GM21515 (cell line): ENCODE data around the gene MIOS.
"Not testable (repeated sequence)": the region's sequence is repeated elsewhere in the genome, so short reads cannot be mapped to it uniquely, and the experiment has no call there.

Experiments used
- ATAC-seq: cut with Tn5 transposase; IDR thresholded peaks from one replicate; pipeline ENCODE4 v1.9.1; 2021; ENCODE audit not compliant: unreplicated experiment

MIOS gene

DNA sequence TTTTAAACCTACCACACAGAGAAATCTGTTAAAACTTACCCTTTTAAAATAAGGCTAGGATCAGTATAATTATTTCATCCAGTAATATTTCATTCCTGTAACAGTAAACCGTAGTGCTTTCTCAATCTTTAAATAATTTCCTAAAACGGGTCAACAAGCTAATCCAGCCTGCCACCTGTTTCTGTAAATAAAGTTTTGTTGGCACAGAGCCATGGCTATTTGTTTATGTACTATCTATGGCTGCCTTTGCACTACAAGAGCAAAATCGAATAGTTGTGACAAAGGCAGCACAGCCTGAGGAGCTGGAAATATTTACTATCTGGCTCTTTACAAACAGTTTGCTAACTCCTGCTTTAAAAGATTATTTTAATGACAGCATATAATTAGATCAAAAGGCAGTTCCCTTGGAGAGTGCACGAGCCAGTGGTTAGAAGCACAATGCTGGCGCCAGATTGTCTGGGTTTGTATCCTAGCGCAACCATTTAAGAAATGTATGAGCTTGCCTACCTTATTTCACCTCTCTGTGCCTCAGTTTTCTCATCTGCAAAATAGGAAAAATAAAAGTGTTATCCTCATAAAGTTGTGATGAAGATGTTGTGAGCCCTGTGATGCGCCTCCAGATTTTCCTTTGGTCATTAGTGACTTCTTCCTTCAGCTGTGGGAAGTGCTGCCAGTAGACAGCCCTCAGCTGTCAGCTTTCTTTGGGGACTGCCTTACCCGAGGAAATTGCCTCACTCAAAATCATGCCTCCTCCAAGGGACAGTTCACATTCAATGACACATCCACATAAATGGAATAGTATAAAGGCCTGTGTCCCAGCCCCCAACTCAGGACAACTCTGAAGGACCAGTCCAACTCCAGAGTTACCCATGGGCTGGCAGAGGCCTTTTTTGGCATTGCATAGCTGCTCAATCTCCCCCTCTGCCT lies 11.8 kb upstream of the MIOS start:
- ATAC-seq, result no peak

DNA sequence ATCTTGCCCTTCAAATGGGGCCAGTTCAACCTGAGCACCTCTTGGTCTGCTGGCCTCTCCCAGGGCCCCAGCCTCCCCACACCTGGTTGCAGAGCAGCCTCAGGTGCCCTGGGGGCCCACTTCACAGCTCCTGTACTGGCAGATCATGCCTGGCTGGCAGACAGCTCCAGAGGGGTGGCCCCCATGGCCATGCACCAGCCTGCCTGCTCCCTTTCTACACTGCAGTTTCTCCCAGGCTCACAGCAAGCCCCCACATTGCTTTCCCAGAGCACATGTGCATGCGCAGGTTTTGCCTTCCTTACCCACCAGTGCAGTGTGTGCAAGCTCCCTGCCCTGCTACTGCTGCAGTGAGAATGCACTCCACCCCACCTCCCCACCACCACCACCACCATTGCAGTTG lies 9.8 kb upstream of the MIOS start:
- no peak for ATAC-seq

- no peak for ATAC-seq
These were observed 9.4 kb upstream of the MIOS start for GRCh38 chr7:7557252-7557651.

GRCh38 chr7:7561591-7561990 lies 5.1 kb upstream of the MIOS start:
- ATAC-seq, result not testable (repeated sequence)

- ATAC-seq, result no peak
These were observed 3.9 kb upstream of the MIOS start for GRCh38 chr7:7562736-7563135.

DNA sequence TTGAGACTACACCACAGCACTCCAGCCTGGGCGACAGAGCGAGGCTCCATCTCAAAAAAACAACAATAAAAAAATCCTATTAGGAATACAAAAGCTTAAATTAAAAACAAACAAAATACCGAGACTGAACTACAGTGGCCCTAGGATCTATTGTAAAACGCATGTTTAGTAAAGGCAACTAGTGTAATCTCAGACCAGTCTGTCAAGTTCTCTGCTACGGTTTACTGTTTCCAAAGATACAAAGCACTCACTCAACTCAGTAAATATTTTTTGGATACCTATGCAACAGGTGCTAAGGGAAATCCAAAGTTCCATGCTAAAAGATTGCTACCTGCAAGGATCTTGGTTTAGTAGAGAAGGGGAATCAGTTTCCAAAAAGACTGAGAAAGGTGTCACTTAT lies 3.4 kb upstream of the MIOS start:
- ATAC-seq, result no peak

GRCh38 chr7:7563813-7564212 lies 2.9 kb upstream of the MIOS start:
- no peak for ATAC-seq

DNA sequence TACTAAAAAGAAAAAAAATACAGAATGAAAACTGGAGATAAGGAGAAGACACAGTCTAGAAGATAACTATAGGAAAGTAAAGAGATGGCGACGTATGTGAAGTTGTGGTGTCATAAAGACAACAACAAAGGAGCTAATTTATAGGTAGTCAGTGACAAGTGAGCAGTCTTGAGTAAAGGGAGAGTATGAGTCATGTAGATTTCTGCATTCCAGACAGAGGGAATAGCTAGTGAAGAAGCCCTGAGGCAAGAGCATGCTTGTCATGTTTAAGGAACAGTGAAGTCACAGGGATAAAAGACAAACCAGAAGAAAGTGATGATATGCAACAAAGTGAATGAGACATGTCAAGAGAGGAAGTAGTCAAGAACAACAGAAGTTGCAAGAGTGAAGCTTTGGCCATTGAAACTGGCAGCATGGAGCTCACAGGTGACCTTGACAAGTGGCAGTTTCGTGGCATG lies 2.3 kb upstream of the MIOS start:
- ATAC-seq, result no peak

- ATAC-seq, result no peak
These were observed 1.5 kb upstream of the MIOS start for GRCh38 chr7:7565018-7565680.

- ATAC-seq, result peak; percentile 7
These were observed 686 bp upstream of the MIOS start for GRCh38 chr7:7565746-7566650.

DNA sequence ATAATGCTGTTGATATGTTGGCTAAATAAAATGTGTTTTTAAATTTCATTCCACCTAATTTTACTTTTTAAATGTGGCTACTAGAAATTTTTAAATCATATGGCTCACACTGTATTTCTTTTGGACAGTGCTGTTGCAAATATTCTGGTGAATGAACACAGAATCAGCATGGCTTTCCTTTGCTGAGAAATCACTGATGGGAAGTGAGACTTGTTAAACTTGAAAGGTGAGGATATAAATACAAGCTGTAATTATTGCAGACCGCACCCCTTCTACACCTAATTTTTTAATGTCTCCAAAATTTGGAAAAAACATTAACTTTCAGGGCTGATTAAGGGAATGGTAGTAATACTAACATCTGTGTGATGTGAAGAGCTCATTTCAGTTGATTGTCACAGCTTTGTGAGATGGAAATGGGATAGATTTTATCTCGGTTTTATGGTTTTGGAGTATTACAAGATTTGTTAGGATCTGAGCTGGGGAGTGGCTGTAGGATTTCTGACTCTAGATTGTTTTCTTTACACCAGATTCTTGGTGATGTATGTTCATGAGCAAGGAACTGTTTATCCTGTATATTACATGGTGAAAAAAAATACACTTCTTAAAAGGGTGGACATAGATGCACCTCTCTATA lies 1.3 kb downstream of the MIOS start:
- no peak for ATAC-seq

DNA sequence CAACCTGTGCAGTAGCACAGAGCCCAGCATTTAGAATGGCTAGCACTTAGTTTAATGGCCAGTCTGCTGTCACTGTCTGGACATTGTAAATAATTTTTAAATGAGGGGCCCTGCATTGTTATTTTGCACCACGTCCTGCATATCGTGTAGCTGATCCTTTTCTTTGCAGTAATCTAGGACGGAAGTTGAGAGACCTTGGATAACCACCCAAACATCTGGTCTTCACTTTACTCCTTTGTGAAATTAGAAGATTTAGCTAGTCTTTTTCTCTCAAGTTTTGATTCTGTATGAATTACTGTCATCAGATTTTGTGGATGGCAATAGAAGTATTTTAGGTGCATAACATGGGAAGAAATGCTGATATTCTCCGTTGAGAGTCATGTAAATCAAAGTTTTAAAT lies 1.9 kb downstream of the MIOS start:
- ATAC-seq, result no peak

DNA sequence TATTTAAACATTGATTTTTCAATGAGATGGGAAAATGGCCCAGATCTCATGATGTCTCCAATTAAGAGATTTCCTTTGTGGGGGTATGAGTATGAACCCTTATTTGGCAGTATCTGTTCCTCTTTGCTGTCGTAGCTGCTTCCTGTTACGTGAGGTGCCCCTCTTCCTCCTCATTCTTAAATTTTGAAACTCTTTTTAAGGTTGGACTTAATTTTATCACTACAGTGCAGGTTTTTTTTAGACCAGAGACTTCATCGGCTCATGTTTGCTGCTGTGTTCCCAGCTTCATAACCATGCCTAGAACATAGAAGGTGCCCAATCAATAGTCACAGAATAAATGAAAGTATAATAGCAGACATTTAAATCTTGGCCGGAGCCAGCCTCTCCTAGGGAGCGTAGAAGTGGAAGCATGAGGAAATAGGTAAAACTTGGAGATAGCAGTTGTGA lies 2.4 kb downstream of the MIOS start:
- peak; percentile 49 for ATAC-seq

DNA sequence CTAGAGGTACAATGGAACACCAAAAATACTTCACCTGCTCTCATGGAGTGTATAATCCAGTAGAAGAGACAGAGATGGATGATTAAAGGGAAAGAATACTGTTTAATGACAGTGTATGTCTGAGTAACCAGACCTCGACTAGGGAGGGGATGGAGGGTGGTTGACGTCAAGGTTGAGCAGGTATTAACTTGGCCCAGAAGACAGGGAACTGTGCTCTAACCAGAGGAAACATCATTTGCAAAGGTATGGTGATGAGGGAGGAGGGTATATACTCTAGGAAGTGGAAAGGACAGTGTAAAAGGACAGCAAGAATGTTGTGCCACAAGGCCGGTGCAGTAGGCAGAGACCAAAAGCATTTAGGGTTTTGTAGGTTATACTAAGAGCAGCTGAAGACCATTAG lies 2.9 kb downstream of the MIOS start:
- peak; percentile 23 for ATAC-seq

DNA sequence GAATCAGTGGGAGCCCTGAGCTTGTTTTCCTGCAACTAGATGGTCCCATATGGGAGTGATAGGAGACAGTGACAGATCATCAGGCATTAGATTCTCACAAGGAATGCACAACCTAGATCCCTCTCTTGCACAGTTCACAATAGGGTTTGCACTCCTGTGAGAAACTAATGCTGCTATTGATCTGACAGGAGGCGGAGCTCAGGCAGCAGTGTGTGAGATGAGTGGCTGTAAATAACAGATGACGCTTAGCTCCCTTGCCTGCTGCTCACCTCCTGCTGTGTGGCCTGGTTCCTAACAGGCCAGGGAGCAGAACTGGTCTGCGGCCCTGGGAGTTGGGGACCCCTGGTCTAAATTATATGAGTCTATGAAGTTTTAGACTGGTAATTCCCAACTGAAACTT lies 3.9 kb downstream of the MIOS start:
- no peak for ATAC-seq

GRCh38 chr7:7573701-7574100 lies 7.0 kb downstream of the MIOS start:
- ATAC-seq, result no peak

DNA sequence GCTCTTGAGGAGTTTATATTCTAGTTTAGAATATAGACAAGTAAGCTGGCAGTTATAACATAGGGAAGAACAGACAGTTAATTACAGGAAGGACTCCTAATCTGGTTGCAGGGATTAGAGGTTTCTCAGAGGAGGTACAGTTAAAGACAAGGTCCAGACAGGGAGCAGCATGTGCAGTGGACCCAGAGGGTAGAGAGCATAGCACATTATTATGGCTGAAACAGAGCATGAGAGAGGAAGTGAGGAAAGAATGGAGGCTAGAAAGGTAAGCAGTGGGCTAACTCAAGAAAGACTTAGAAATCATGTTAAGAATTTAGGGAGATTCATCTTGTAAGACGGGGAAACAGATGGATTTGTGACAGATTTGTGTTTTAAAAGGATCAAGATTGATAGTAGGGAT lies 9.7 kb downstream of the MIOS start:
- ATAC-seq, result no peak

DNA sequence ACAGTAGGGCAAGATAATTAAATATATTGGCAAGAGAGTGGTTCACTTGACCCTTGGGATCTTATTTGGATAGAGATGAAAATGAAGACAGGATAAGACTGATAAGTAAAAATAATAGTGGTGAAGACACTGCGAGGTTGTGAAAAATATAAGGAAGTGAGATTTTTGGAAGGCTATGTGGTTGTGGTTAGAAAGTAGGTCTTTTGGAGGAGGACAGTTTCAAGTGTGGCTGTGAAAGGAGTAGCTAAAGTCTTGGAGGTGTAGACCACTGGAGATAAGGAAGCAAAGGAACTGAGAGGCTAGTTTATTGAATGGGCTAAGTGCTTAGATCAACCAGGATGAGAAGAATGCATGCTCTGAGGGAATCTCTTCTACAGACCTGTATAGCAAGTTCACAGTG lies 11.2 kb downstream of the MIOS start:
- ATAC-seq, result peak; percentile 73

DNA sequence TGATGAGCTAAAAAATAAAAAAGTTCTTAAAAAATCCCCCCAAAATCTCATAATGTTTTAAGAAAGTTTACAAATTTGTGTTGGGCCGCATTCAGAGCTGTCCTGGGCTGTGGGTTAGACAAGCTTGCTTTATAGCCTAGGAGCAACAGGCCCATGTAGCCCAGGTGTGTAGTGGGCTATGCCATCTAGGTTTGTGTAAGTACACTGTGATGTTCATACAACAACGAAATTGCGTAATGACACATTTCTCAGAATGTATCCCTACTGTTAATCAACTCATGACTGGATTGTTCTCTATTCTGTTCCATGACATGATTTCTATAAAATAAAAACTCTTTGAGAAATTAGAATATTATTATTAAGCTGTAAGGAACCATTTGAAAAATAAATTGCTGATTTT lies 13.0 kb downstream of the MIOS start:
- no peak for ATAC-seq

DNA sequence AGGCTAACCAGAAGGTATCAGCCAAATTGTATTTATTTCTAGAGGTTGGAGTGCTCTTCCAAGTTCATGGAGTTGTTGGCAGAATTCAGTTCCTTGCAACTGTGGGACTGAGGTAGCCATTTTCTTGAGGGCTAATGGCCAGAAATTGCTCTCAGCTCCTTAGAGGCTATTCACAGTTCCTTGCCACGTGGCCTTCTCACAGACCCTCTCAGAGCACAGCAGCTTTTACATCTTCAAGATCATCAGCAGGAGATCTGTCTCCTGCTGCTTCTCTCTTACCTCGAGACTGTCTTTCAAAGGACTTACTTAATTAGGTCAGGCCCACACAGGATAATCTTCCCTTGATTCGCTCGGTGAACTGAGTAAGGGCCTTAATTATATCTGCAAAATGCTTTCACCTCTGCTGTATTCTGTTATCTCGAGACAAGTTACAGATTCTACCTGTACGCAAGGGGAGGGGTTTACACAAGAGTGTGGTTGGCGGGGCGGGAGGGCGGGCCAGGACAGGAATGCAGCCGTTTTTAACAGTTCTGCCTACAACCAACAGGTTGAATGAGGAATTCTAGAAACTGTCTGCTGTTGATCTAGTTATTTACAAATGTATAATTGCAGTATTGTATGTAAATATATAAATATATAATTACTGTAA lies 15.0 kb downstream of the MIOS start:
- no peak for ATAC-seq
